G401.6 (cell line): Measurements from ENCODE around the gene FZD2.
"Not testable (repeated sequence)": the region's sequence is repeated elsewhere in the genome, so short reads cannot be mapped to it uniquely, and the experiment has no call there.

Experiments used
- FAIRE-seq: peaks from 2 replicates; lab custom pipeline; 2012; peaks lifted over from hg19 to GRCh38; lab: Jason Lieb, UNC

Gene FZD2

DNA sequence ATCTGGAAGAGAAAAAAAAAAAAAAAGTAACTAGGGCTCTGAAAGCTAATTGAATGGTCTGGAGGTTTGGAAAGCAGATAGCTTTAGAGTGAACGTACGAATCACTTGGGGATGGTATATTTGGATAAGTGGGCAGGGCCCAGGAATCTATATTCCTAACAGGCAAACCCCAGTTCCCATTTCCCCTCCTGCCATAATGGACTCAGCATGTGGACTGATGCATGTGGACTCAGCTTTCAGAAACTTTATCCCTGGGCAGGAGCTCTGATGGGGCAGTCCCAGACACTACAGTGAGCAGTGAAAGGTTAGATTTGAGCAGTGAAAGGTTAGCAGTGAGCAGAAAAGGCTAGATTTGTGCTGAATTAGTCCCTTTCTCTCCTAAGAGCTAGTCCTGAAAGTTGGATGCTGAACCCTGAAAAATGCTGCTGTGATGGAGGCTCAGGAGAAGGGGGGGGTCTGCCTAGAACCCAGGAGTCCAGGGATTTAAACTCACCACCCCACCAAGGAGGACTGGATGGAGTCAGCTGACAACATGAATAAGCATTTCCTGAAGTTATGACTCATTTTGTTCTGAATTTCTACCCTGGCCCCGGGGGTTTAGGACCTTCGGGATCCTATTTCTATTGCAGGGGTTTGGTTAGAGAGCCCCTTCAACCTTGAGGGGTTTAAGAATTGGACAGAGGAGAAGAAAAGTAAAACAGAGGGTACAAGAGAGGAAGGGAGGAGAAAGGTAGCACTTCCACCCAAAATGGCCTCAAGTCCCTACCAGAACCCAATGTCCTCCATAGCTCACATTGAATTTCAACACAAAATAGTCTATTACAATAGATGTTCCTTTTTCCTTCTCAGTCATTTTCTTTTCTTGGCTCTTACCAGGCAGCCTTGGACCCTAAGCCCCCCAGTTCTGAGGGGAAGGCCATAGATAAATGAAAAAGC is 10.3 kb upstream of the FZD2 start:
- peak; percentile 91 for FAIRE-seq

GRCh38 chr17:44547625-44548267 is 9.5 kb upstream of the FZD2 start:
- no peak for FAIRE-seq

DNA sequence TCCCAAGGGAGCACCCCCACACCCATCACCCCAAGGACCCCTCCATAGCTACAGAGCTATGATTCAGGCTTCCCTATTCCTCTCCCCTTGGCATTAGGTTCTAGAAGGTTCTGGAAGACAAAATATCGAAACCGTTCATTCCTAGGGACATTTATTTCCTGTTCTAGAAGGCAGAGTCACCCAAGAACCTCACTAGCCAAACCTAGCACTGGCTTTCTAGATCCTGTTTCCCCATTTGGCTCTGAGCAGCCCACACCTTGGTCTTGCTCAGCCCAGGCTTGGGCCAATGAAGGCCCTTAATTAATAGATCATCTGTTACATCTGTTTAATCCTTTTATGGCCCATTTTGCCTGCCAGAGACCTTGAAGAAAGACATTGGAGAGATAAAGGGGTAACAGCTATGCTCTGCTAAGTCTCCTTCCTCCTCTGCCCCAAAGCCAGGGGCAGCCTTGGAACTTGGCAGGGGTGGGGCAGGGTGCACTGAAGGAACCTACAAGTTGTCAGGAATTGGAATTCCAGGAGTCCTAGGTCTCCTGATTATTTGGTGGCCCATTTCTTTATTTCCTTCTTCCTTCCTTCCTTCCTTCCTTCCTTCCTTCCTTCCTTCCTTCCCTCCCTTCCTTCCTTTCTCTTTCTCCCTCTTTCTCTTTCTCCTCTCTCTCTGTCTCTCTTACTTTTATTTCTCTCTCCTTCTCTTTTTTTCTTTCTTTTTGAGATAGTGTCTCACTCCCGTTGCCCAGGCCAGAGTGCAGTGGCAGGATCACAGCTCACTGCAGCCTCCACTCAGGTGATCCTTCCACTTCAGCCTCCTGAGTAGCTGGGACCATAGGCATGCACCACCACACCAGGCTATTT is 8.7 kb upstream of the FZD2 start:
- FAIRE-seq = no peak

DNA sequence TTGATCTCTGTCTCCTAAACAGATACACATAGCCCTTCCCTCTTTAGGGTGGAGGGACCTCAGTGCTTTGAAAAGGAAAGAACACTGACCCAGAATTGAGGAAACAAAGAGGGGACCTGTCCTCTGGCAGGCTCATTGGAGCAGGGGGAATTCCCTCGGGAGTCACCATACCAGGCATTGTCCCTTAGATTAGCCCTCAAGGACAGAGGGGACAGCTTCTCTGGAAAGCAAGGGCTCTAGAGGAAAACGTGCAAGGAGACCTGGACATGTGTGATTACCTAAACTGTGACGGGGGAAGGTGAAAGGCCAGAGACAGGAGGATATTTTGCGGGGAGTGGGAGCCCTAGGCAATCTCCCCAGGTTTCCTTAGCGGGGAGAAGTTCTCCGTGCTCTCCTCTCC is 7.6 kb upstream of the FZD2 start:
- no peak for FAIRE-seq

DNA sequence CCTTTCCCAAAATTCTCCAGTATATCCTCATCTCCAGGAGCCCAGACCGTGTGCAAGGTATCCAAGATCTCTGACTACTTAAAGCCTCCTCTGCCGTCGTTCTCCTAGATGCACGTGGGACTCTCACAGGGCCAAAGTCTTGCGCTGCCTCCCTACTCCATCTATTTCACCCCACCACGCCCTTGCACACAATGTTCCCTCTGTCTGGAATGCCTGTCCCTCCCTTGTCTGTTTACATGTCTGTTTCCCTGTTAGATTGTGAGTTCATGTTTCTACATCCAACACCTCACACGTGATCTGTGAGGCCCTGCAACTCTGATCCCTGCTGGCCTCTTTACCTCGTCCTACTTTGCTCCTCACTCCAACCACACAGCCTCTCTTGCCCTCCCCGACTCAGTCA is 4.9 kb upstream of the FZD2 start:
- FAIRE-seq = no peak

DNA sequence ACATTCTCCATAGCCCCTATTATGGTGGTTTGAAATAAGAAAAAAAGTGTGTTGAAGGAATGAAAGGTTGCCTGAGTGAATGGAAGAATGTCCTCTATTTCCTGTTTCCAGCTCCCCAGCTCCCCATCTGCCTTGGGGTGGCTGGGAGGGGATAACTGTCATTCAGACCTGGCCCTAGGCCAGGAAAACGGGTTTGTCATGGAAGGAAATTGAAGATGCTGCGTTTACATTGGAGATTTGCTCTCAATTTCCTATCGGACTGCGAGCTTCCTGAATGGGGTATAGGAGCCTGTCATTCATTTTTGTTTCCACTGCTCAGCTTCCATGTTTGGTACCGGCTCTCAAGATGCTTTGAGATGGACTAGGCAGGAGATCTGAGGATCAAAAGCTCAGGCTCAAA is 2.2 kb upstream of the FZD2 start:
- no peak for FAIRE-seq

- no peak for FAIRE-seq
These were observed 985 bp upstream of the FZD2 start for GRCh38 chr17:44556166-44556831.

DNA sequence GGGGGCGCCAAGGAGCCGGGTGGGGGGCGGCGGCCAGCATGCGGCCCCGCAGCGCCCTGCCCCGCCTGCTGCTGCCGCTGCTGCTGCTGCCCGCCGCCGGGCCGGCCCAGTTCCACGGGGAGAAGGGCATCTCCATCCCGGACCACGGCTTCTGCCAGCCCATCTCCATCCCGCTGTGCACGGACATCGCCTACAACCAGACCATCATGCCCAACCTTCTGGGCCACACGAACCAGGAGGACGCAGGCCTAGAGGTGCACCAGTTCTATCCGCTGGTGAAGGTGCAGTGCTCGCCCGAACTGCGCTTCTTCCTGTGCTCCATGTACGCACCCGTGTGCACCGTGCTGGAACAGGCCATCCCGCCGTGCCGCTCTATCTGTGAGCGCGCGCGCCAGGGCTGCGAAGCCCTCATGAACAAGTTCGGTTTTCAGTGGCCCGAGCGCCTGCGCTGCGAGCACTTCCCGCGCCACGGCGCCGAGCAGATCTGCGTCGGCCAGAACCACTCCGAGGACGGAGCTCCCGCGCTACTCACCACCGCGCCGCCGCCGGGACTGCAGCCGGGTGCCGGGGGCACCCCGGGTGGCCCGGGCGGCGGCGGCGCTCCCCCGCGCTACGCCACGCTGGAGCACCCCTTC is 484 bp downstream of the FZD2 start:
- no peak for FAIRE-seq

DNA sequence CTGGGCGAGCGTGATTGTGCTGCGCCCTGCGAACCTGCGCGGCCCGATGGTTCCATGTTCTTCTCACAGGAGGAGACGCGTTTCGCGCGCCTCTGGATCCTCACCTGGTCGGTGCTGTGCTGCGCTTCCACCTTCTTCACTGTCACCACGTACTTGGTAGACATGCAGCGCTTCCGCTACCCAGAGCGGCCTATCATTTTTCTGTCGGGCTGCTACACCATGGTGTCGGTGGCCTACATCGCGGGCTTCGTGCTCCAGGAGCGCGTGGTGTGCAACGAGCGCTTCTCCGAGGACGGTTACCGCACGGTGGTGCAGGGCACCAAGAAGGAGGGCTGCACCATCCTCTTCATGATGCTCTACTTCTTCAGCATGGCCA is 1.0 kb downstream of the FZD2 start:
- FAIRE-seq = no peak

DNA sequence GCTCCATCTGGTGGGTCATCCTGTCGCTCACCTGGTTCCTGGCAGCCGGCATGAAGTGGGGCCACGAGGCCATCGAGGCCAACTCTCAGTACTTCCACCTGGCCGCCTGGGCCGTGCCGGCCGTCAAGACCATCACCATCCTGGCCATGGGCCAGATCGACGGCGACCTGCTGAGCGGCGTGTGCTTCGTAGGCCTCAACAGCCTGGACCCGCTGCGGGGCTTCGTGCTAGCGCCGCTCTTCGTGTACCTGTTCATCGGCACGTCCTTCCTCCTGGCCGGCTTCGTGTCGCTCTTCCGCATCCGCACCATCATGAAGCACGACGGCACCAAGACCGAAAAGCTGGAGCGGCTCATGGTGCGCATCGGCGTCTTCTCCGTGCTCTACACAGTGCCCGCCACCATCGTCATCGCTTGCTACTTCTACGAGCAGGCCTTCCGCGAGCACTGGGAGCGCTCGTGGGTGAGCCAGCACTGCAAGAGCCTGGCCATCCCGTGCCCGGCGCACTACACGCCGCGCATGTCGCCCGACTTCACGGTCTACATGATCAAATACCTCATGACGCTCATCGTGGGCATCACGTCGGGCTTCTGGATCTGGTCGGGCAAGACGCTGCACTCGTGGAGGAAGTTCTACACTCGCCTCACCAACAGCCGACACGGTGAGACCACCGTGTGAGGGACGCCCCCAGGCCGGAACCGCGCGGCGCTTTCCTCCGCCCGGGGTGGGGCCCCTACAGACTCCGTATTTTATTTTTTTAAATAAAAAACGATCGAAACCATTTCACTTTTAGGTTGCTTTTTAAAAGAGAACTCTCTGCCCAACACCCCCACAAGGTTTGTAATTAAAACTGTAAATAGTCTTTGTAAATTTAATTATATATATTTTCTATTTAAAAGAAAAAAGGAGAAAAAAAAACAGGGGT is 1.7 kb downstream of the FZD2 start:
- FAIRE-seq = no peak

DNA sequence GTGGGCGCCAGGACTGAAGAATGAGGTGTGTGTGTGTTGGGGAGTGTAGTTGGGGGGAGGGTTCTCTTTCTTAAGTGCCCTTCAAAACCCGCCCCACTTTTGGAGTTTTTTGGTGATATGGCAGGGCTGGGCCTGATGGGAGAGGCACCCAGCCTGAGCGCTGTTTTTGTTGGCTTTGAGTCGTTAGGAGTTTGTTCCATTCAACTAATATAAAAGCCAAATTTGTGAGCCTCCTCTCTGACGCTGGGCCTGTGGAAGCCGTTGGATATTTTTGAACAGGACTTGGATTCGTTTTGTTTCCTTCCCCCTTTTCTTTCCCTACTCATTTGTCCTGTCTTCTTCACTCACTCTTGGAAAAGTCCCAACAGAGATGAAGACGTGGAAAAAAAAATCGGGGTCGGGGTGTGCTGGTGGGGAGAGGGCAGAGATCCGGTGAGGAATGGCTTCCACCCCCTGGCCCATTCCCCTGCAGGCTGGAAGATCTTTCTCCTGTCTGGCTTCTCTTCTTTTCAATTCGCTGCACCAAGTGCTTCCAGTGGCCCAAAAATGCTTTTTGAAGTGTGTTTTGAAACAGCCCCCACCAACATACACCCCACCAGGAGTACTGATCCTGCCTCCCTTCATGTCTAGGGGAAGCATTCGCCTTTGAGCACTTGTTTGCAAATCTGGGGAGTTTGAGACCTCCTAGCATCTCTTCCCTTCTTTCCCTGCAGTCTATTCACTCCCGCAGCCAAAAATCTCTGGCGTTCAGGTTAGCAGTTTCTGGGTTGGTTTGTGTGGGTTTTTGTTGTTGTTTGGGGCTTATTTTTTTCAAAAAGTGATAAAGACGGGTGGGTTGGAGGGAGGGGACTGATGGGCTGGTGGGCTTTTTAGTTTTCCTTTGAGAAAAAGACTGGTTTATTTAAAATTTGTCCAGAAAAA is 2.6 kb downstream of the FZD2 start:
- FAIRE-seq = peak; percentile 40

- peak; percentile 97 for FAIRE-seq
These were observed 3.9 kb downstream of the FZD2 start for GRCh38 chr17:44561237-44561623.

- peak; percentile 44 for FAIRE-seq
These were observed 7.1 kb downstream of the FZD2 start for GRCh38 chr17:44564429-44564828.

DNA sequence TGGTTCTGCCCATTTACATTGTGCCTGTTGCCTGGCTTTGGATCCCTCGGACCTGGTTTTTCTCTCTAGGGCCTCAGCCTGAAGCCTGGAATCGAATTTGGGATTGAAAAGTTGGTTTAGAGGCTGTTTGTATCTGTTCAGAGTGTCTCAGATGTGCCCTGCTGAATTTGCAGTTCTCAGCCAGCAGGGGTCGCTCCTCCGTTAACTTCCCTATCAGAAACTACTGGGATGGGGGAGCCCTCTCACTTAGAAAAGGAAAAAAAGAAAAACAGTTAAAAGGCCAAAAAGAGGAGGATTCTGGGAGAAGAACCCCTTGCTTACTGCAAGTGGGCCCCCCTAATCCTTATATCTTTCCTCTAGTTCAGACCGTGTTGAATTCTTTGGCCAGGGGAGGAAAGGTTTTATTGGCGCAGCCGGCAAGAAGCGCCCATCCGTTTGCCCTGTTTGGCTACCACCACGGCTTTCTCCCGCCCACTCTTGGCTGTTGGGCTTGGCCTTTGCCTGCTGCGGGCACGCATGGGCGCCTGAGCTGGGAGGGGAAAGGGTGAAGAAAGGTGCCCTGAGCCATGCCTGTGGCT is 8.7 kb downstream of the FZD2 start:
- peak; percentile 96 for FAIRE-seq

DNA sequence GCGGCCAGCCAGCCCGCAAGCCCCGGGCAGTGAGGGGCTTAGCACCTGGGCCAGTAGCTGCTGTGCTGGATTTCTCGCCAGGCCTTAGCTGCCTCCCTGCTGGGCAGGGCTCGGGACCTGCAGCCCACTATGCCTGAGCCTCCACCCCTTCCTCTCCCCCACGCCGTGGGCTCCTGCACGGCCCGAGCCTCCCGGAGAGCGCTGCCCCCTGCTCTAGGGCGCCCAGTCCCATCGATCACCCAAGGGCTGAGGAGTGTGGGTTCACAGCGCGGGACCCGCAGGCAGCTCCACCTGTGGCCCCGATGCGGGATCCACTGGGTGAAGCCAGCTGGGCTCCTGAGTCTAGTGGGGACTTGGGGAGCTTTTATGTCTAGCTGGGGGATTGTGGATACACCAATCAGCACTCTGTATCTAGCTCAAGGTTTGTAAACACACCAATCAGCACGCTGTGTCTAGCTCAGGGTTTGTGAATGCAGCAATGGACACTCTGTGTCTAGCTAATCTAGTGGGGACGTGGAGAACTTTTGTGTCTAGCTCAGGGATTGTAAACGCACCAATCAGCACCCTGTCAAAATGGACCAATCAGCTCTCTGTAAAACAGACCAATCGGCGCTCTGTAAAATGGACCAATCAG is 11.1 kb downstream of the FZD2 start:
- not testable (repeated sequence) for FAIRE-seq

DNA sequence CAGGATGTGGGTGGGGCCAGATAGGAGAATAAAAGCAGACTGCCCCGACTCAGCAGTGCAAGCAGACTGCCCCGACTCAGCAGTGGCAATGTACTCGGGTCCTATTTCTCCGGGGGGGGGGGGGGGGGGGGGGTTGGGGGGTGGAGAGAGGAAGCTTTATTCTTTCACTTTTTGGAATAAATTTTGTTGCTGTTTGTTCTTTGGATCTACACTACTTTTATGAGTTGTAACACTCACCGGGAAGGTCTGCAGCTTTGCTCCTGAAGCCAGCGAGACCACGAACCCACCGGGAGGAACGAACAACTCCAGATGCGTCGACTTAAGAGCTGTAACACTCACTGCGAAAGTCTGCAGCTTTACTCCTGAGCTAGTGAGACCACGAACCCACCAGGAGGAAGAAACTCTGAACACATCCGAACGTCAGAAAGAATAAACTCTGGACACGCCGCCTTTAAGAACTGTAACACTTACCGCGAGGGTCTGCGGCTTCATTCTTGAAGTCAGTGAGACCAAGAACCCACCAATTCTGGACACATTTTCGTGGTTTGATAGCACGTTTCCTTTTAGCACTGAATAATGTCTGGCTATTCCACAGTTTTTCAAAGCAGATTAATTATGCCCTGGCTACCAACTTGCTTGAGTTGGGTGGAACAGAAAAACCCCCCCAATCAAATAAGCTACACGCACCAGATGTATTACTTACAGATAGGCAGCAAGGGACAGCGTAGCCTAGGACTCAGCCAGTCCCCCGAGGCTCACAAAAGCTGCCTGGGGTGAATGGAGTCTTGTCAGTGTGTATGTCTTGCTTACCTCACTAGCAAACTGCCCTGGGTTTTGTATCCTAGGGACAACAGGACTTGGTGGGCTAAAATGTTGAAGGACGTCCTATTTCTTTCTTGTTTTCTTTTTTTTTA is 11.9 kb downstream of the FZD2 start:
- no peak for FAIRE-seq

DNA sequence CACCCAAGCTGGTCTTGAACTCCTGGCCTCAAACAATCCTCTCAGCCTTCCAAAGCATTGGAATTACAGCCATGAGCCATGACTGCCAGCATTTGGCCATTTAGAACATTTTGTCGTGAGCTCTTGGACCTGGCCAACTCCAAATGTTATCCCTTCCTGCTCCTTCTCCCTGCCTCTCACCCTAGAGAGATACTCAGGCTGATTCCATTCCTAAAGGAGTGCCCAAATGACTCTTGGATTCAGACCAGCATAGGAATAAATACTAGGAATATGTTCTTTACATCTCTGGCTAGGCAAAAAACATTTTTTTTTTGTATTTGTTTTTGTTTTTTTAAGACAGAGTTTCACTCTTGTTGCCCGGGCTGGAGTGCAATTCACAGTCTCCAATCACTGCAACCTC is 15.5 kb downstream of the FZD2 start:
- FAIRE-seq = no peak

GRCh38 chr17:44575403-44575802 is 18.1 kb downstream of the FZD2 start:
- no peak for FAIRE-seq
